A673 (cell line): ENCODE results near the gene LEPROT. TPM values are rescaled to one million over a fixed set of nuclear protein-coding genes. Genes with fewer than 3 reads are reported as not detected.

ENCODE experiments used
- BruUV-seq: library from RNA; stranded (reverse); fragments of 400-500 nt; replicated peaks from 2 replicates; lab custom pipeline; 2021; lab: Mats Ljungman, UMichigan
- CTCF ChIA-PET: fragments of 300-600 bp; sonication (Branson Sonifier 250); formaldehyde crosslinking; loops from one replicate; lab custom pipeline; 2022; ENCODE audit warnings: antibody characterized with exemption; lab: Charles Lee
- POLR2A ChIA-PET: fragments of 300-600 bp; sonication (Branson Sonifier 250); formaldehyde crosslinking; loops from one replicate; lab custom pipeline; 2022; ENCODE audit warnings: antibody characterized with exemption; ENCODE audit not compliant: low non-redundant PET; lab: Charles Lee
- DNase-seq: peaks from one replicate; pipeline ENCODE4 v3.0.0-alpha.2; 2015; ENCODE audit warnings: low spot score
- H3K27ac ChIP-seq: fragments of 200-600 bp; sonication (generic); 2 replicates; pipeline ENCODE4 v1.5.1; 2016; ENCODE audit warnings: mixed run types, low read depth, mild to moderate bottlenecking, mixed read lengths, antibody characterized with exemption, low read length; ENCODE audit not compliant: poor library complexity, severe bottlenecking
- H3K27me3 ChIP-seq: fragments of 200-600 bp; sonication (generic); replicated peaks from 2 replicates; pipeline ENCODE4 v1.6.1; 2017; ENCODE audit warnings: mixed run types, low read depth, mild to moderate bottlenecking, mixed read lengths, antibody characterized with exemption, low read length; ENCODE audit not compliant: insufficient read depth, poor library complexity
- H3K36me3 ChIP-seq: fragments of 200-600 bp; sonication (generic); 2 replicates; pipeline ENCODE4 v1.6.1; 2016; ENCODE audit warnings: mixed run types, mild to moderate bottlenecking, mixed read lengths, antibody characterized with exemption, low read length; ENCODE audit not compliant: insufficient read depth, poor library complexity, severe bottlenecking
- H3K4me1 ChIP-seq: fragments of 200-600 bp; sonication (generic); 2 replicates; pipeline ENCODE4 v1.6.1; 2017; ENCODE audit warnings: mixed run types, mild to moderate bottlenecking, mixed read lengths, antibody characterized with exemption, low read length; ENCODE audit not compliant: insufficient read depth, poor library complexity, severe bottlenecking
- H3K4me3 ChIP-seq: fragments of 200-600 bp; sonication (generic); 2 replicates; pipeline ENCODE4 v1.5.1; 2016; ENCODE audit warnings: low read depth, mixed run types, mild to moderate bottlenecking, mixed read lengths, low read length; ENCODE audit not compliant: poor library complexity, severe bottlenecking
- H3K9me3 ChIP-seq: fragments of 200-600 bp; sonication (generic); 2 replicates; pipeline ENCODE4 v1.6.1; 2016; ENCODE audit warnings: mixed run types, low read depth, mild to moderate bottlenecking, mixed read lengths, antibody characterized with exemption, low read length; ENCODE audit not compliant: poor library complexity, severe bottlenecking
- CTCF ChIP-seq: fragments of 300-800, 200-600 bp; sonication (generic); conservative IDR thresholded peaks from 2 replicates; pipeline ENCODE4 v1.5.1; 2017; ENCODE audit warnings: low read depth, mild to moderate bottlenecking, antibody characterized with exemption, low read length, moderate library complexity, mixed read lengths
- EZH2 ChIP-seq: fragments of 200-600 bp; sonication (generic); IDR thresholded peaks from 2 replicates; pipeline ENCODE4 v1.6.1; 2017; ENCODE audit warnings: borderline replicate concordance, low read depth, mild to moderate bottlenecking, mixed read lengths, antibody characterized with exemption, low read length; ENCODE audit not compliant: poor library complexity, severe bottlenecking
- intact Hi-C: fragments of 100-400 bp; cut with micrococcal nuclease; formaldehyde crosslinking; loops from one replicate; pipeline ENCODE4 v1.10.0; 2022; ENCODE audit not compliant: unreplicated experiment
- total RNA-seq: library from RNA; stranded (reverse); gene quantifications from 2 replicates; pipeline ENCODE4 v1.2.3, GENCODE V29; 2021

Gene LEPROT
- total RNA-seq, 1 experiment from 2014 or later, result 24.8 TPM

GRCh38 chr1:65435987-65436386 lies 15.5 kb downstream of the LEPROT start:
- Histone ChIP-seq H3K4me3 (no peak overlapping the region), H3K4me1 (no peaks in the 10 kb centered on the region), H3K27ac (no peak overlapping the region), H3K36me3 (no peaks in the 10 kb centered on the region), H3K27me3 (no peaks in the 10 kb centered on the region), H3K9me3 (no peaks in the 10 kb centered on the region)
- POLR2A ChIA-PET, result no interaction called here
- DNase-seq, result no peak
- BruUV-seq, result no TSS peak
- intact Hi-C loops, result no loop called here
- TF ChIP-seq EZH2, result no peak
- no peak for TF ChIP-seq CTCF
- CTCF ChIA-PET, result no interaction called here

GRCh38 chr1:65437616-65438015 lies 17.1 kb downstream of the LEPROT start:
- intact Hi-C loops, result no loop called here
- Histone ChIP-seq H3K4me1 (no peaks in the 10 kb centered on the region), H3K27me3 (no peaks in the 10 kb centered on the region), H3K27ac (no peak overlapping the region), H3K36me3 (no peaks in the 10 kb centered on the region), H3K9me3 (no peaks in the 10 kb centered on the region), H3K4me3 (no peak overlapping the region)
- no peak for DNase-seq
- ChIA-PET POLR2A (no interaction called here), CTCF (no interaction called here)
- BruUV-seq, result no TSS peak
- no peak for TF ChIP-seq CTCF

GRCh38 chr1:65440322-65440900 lies 19.9 kb downstream of the LEPROT start:
- no peak for DNase-seq
- intact Hi-C loops, result no loop called here
- TF ChIP-seq CTCF (no peak), EZH2 (no peak)
- Histone ChIP-seq H3K36me3 (no peaks in the 10 kb centered on the region), H3K27me3 (no peaks in the 10 kb centered on the region), H3K27ac (no peak overlapping the region), H3K4me3 (no peak overlapping the region), H3K9me3 (no peaks in the 10 kb centered on the region), H3K4me1 (no peaks in the 10 kb centered on the region)
- POLR2A ChIA-PET, result interaction anchor here (0.7 kb wide), 1 partner anchor 19 kb away, joined by 3 read pairs; no protein-coding TSS in a partner anchor
- CTCF ChIA-PET, result interaction anchor here (1.1 kb wide), 1 partner anchor 9 kb away, joined by 4 read pairs; no protein-coding TSS in a partner anchor
- BruUV-seq, result no TSS peak
